NK-92 (cell line): ENCODE results near the gene LCN1.
"Not testable (repeated sequence)": the region's sequence is repeated elsewhere in the genome, so short reads cannot be mapped to it uniquely, and the experiment has no call there.

Experiments
- DNase-seq: peaks from one replicate; lab custom pipeline; 2025; ENCODE audit not compliant: unreplicated experiment; lab: John Stamatoyannopoulos, UW

Gene LCN1

GRCh38 chr9:135504262-135505243, 16.7 kb upstream of the LCN1 start:
- no peak for DNase-seq

DNA sequence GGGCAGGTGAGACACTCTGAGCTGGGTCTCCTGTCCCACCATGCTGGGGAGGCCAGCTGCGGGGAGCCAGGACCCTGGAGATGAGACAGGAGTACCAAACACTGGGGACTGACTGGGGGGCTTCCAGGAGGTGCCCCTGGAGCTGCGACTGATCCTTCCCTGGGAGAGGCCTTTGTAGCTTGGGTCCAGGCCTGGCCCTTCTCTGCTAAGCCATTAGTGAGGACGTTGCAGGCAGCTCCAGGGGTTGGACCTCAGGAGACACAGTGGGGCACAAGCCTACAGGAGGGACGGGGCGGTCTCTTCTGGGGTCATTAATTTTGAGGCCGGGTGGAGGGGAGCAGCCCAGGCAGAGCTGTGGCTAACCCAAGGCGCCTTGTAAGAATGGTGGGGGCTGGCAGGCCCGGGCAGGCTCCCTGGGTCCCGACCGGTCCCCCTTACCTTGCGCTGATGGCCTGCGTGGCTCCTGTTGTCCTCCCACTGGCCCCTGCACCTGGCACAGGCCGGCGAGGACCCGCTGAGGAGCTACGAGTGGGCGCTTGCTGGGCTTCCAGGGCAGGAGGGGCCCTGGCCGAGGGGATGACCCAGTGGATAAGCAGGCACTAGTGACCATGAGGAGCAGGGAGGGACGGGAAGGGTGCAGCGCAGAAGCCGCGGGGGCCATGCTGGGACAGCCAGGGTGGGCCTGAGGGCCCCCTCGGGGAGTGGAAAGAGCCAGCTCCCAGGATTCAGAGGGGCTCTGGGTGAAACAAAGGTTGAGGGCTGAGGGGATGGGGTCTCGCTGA, 15.6 kb upstream of the LCN1 start:
- no peak for DNase-seq

DNA sequence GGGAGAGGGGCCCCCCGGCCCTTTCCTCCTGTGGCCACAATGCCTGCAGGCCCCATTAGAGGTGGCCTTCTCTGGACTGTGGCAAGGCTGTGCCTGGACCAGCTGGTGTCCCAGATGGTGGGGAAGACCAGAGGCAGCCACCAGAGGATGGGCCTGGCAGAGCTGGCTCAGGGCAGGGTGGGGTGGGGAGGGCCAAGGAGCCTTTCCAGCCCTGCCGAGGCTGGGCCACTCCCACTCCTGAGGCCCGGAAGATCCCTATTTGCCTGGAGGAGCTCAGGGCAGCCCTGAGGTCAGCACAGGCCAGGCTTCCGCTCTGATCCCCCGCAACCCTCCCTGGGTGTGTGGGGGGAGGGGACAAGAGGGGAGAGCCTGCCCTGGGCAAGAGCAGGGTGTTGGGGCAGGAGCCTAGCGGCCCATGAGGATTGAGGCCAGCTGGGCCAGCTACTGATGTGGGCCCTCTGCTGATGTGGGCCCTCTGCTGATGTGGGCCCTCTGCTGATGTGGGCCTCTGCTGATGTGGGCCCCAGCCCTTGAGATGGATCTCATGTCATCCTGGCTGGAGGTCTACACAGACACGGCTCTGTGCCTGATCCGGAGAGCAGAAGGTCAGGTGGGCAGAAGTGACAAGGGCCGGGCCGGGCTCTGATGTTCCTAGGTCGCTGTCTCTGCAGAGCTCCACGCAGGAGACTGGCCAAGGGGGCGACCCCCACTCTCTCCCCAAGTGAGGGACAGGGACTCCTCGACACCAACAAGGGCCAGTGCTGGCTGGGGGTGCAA, 14.7 kb upstream of the LCN1 start:
- DNase-seq: no peak

DNA sequence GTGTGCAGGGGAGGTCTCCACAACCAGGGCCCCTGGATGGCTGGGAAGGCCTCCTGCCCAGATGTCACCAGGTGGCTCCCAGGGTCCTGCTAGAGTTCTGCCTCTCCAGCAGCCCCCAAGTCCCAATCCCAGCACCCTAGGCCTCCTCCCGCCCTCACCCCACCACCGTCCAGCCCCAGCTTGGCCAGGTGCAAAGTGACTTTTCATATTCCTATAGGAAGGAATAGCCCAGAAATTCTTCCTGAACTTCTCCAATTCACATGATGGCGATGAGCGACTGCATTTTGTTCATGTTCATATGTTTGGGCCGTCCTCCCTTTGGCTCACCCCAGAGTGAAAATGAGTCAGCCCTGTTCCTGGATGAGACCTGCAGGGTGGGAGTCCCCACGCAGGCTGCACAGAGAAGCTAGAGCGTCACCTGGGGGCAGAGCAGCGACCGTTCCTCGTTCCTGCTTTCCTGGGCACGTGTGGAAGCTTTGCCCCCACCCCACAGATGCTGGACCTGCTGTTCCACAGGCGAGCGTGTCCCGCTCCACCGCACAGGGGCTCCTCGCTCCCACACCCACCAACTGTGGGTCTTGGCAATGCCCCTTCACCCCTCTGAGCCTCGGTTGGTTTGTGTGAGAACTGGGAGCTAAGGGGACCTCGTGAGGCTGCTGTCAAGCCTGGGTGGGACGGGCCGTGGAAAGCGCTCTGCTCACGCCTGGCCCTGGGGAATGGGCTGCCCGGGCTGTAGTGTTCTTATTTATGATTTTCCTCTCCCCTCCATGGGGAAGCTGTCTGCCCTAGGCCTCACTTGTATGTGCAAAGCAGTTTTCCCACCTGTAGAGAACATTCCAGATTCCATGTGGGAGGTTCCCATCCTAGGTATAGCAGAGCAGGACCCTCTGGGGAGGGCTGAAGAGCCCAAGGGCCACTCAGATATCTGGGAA, 13.9 kb upstream of the LCN1 start:
- DNase-seq: no peak

GRCh38 chr9:135508211-135508820, 12.9 kb upstream of the LCN1 start:
- no peak for DNase-seq

GRCh38 chr9:135509458-135509857, 11.8 kb upstream of the LCN1 start:
- no peak for DNase-seq

GRCh38 chr9:135512241-135512603, 9.0 kb upstream of the LCN1 start:
- DNase-seq: no peak

DNA sequence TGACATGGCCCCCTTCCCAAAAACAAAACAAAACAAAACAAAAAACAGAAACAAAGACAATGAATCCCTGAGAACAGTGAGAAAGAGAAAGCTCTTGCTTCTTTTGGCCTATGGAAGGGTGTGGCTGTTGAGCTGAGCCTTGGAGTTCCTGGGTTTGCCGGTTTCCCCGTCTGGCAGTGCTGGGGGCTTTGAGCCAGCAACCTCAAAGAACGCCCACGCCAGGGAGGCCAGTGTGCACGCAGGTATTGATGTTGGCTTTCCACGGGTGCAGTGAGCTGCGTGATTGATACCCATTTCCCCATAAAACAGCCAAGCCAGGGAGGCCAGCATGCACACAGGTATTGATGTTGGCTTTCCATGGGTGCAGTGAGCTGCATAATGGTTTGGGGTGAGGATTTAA, 8.3 kb upstream of the LCN1 start:
- no peak for DNase-seq

DNA sequence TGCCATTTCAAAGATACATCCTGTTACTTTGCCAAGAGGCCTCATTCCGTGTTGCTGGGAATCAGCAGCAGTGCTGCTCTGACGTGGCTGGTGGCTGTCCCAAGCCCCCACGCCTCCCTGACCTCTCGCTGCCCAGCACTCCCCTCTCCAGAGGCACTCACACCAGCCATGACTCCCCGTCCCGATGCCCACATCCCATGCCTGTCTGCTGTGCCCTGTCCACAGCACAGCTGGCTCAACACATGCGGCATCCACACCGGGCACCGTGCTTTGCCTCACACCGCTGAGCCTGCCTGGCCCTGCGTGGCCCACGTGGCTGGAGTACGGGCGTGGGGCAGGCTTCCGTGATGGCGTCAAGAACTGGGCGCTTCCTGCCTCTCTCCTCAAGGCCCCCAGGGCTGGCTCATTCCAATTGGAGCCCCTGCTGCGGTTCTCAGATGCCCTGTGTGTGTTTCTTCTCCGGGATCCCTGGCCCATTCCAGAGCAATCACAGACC, 7.8 kb upstream of the LCN1 start:
- DNase-seq: no peak

DNA sequence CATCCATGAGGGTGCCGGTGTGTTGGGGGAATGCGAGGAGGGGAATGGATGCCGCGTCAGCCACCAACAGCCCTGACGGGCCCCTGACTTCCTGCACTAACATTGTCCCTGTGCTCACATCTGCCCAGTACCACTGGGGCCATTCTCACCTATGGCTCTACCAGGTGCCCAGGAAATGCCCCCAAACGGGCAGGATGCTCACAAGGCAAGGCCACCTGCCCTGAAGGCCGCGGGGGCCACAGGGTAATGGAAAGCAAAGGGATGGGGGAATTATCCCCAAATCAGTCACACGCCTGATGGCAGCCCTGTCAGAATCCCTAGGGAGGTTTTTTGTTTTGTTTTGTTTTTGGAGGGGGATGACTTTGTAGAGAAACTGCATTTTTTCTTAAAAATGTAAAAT, 7.3 kb upstream of the LCN1 start:
- not testable (repeated sequence) for DNase-seq

DNA sequence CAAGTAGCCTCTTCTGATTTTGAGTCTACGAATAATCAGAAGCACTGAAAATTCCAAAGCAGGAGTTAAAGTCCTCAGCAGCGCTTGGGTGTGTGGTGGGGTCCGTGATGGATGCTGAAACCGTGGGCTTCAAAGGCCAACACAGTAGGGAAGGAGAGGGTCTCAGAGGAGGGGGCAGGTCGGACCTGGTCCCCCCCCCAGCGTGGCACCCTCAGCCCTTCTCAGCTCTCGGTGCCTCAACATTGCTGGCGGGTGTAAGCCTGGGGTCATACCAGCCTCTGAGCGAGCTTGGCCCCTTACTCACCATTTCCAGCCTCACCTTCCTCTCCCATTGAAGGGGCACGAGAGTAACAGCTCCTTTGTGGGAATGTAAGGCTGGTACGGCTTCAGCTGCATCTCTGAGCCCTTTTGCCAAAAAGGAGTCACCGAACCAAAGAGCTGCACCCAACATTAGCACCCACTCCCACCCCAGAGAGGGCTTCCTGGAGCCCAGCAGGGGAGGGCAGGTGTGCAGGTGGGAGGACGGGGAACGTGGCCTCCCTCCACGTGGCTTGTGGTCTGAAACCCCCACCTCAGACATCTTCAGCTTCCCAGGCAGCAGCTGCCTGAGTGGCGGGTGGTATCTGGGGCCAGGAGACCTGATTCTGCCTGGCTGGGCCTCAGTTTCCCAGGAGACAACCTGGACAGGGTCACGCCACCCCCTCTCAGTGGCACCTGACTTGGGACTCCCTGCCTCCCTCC, 6.7 kb upstream of the LCN1 start:
- no peak for DNase-seq

DNA sequence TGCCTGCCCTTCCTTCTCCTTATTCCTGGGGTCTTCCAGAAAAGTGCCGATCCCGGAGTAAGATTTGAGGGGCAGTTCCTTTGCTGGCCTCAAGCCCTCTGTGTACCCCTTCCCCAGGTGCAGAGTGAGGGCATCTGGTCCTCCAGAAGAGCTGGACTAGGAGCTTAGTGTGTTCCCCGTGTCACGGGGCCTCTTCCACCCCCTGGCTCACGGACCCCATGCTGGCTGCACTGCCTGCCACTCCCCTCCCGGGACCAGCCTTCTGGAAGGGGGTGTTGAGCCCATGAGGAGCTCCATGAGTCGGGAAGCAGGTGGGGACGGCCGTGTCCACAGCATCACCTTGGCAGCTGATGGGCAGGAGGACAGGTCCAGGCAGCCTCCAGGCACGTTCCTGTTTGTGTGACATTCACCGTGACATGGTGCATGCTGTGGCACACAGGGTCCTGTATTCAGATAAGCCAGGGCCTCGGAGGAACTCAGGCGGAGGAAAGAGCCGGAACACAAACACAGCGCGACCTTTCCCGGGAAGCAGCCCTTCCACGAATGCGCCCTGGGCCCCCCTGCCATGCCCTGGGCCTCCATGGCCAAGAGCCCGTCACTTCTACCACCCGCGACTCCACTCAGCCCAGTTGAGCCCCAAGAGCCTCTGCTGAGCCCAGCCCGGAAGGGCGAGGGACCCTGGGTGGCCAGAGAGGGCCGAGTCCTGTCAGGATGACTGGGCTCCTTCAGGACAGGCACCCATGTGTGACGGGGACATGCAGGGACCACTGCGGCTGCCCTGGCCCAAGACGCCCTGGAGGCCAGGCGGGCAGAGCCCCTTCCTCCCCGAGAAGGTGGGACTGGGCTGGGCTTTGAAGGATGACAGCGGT, 5.9 kb upstream of the LCN1 start:
- no peak for DNase-seq

DNA sequence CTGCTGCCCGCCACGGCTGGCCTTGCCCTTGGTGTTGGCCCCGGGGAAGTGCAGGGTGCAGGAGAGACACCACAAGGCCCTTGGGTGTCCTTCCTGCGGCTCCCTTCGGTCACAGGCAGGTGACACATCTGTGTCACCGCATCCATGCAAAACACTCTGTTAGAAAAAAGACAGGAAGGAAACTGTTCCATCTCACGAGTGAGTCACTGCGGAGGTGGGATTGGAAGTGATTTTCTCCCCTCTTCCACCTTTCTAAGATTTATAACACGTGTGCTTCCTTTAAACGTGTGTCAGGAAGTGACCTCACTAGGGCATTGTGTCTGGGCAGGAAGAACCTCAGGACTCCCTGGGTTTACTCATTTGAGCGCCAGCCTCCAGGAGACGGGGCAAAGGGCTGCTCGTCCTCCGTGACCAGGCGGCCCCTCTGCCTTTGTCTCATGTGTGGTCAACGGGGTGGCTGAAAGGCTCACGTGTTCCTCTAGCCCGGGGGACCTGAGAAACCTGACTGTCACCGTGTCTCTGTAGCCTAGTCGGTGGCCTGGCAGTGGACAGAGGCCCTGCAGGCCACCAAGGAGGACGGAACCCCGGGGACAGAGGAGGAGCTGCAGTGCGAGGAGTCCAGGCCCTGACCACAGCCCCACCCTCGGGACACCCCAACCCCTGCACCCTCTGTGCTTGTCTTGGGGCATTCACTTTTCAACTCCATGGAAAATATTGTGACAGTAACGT, 4.9 kb upstream of the LCN1 start:
- no peak for DNase-seq

DNA sequence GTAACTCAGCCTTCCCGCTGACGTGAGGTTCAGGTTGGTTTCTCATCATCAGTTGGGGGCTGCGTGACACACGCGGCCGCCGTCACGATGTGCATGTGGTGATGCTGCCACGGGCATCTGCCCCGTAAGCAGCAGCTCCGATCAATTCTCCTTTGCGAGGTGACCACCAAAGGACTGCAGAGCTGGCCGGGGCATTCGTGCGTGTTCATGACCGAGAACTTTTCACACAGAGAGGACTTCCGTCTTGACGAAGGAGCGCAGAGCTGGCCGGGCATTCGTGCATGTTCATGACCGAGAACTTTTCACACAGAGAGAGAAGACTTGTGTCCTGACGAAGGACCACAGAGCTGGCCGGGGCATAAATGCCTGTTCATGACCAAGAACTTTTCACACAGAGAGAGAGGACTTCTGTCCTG, 3.8 kb upstream of the LCN1 start:
- DNase-seq: no peak

DNA sequence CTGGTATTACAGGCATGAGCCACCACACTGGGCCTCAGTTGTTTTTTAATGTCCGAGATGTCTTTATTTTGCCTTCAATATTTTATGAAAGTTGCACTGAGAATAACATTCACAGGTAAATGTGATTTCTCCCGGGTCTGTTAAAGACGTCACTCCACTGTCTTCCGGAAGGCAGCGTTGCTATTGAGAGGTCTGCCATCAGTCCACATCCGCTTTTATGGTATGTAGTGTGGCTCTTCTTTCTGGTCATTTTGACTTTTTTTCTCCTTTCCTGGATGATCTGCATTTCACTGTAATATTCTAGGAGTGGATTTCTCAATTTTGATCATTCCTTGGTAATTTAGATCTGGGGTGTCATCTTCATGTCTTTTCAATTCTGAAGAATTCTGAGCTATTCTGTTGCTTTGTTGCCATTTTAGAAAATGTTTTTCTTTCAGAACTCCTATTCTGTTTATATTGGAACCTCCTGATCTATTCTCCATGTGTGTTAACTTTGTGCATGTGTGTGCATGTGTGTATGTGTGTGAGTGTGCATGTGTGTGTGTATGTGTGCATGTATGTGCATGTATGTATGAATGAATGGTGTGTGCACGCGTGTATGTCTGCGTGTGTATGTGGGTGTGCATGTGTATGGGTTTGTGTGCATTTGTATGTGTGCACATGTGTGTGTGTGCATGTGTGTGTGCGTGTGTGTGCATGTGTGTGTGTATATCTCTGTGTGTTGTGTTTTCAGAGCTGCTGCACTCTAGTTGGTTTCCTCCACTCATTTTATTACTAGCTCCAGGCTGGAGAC, 1.9 kb upstream of the LCN1 start:
- DNase-seq: no peak

DNA sequence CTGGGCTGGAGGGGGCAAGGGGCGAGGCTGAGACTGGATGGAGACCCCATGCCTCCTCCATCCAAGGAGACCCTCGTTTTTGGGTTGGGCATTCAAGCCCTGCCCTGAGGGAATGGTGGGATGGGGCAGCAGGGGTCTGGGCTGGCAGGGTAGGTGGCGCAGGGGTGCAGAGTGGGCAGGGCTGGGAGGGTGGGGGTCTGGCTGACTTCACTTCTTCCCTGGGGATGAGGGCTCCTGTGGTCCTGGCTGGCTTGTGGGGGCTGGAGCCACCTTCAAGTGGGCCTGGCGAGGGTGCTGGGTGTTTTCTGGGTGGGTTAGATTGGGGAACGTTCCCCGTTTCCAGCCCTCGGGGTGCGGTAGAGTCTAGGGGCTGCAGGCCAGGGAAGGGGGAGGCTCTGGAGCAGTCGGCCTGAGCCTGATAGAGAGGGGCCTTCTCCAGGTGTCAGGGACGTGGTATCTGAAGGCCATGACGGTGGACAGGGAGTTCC, 412 bp downstream of the LCN1 start:
- DNase-seq: no peak
